Colonic mucosa (tissue), 4 donors: Measurements from ENCODE around the gene CHN2. TPM values are rescaled to one million over a fixed set of nuclear protein-coding genes. Genes with fewer than 3 reads are reported as not detected.

Source experiments
- DNase-seq: peaks from one replicate; pipeline ENCODE4 v3.0.0-alpha.2; 2020
- H3K27ac ChIP-seq: fragments of 200-600 bp; one replicate; pipeline ENCODE4 v1.8.0; 2021
- H3K27me3 ChIP-seq: fragments of 200-600 bp; one replicate; pipeline ENCODE4 v1.8.0; 2021
- H3K36me3 ChIP-seq: fragments of 200-600 bp; one replicate; pipeline ENCODE4 v1.8.0; 2021
- H3K4me1 ChIP-seq: fragments of 200-600 bp; one replicate; pipeline ENCODE4 v1.8.0; 2021; ENCODE audit warnings: mild to moderate bottlenecking
- H3K4me3 ChIP-seq: fragments of 200-600 bp; one replicate; pipeline ENCODE4 v1.8.0; 2021
- H3K9ac ChIP-seq, 2 donors: one replicate each; pipeline ENCODE4 v1.7.0; 2013; ENCODE audit warnings: control low read depth in 2 of 2, low read depth in 2 of 2, low read length in 2 of 2
- H3K9me3 ChIP-seq: fragments of 200-600 bp; one replicate; pipeline ENCODE4 v1.8.0; 2021
- intact Hi-C: fragments of 100-400 bp; cut with DNase I; formaldehyde crosslinking; loops from one replicate; pipeline ENCODE4 v1.14.1; 2022
- total RNA-seq, 2 donors: library from RNA; stranded (reverse); fragmentation: NEBNext Ultra II Directional in 1 of 2; extraction: Animal tissue kit (Norgen Biotek cat#: 25700) in 1 of 2; gene quantifications; one replicate each; pipeline ENCODE4 v1.2.1, GENCODE V29; 2021
- TF ChIP-seq, protein P1 (sequence below): fragments of 200-600 bp; IDR thresholded peaks from one replicate; pipeline ENCODE4 v1.8.0; 2022; ENCODE audit warnings: antibody characterized with exemption, mild to moderate bottlenecking
- donor health status: healthy.
- donor health status: DM: no; HTN: no; CAD: no.
- donor health status: DM: no; HTN: no; CAD: no.

The CHN2 gene
- total RNA-seq, 2 donors from 2014 or later = 12.8 to 19.8 TPM

DNA sequence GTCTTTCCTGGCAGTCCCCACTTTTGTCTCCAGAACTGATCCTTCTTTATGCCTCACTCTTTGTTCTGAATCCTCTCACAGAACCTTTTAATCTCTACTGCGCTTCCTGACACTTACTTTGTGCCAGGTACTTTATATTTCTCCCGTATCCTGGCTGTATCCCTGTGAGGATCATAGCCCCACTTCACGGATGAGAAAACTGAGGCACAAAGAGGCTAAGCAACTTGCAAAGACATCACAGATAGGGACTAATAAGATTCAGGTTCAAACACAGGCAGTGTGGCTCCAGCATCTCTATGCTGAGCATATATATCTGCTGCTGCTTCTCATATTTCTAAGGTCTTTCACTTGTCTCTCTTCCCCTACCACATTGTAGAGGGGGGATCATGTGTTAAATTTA lies 116.7 kb downstream of the CHN2 start:
- DNase-seq = no peak

DNA sequence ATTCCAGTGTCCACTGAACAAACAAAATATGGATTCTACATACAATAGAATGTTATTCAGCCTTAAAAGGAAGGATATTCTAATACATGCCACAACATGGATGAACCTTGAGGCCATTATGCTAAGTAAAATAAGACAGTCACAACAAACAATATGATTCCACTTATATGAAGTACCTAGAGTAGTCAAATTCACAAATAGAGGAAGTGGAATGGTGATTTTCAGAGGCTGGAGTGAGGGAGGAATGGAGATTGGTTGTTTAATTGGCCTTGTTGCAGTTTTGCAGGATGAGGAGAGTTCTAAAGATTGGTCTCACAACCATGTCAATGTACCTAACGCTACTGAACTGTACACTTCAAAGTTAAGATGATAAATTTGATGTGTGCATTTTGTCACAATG lies 119.6 kb downstream of the CHN2 start:
- Histone ChIP-seq H3K27me3 (no peaks in the 10 kb centered on the region), H3K27ac (no peak overlapping the region), H3K36me3 (no peaks in the 10 kb centered on the region), H3K9me3 (no peaks in the 10 kb centered on the region), H3K4me1 (no peaks in the 10 kb centered on the region), H3K9ac (no peak overlapping the region), H3K4me3 (no peak overlapping the region)
- intact Hi-C loops = no loop called here
- TF ChIP-seq, protein P1, sequence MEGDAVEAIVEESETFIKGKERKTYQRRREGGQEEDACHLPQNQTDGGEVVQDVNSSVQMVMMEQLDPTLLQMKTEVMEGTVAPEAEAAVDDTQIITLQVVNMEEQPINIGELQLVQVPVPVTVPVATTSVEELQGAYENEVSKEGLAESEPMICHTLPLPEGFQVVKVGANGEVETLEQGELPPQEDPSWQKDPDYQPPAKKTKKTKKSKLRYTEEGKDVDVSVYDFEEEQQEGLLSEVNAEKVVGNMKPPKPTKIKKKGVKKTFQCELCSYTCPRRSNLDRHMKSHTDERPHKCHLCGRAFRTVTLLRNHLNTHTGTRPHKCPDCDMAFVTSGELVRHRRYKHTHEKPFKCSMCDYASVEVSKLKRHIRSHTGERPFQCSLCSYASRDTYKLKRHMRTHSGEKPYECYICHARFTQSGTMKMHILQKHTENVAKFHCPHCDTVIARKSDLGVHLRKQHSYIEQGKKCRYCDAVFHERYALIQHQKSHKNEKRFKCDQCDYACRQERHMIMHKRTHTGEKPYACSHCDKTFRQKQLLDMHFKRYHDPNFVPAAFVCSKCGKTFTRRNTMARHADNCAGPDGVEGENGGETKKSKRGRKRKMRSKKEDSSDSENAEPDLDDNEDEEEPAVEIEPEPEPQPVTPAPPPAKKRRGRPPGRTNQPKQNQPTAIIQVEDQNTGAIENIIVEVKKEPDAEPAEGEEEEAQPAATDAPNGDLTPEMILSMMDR = no peak
- DNase-seq = no peak

More for the DNA sequence above, 116.7 kb downstream of the CHN2 start:
- Histone ChIP-seq H3K36me3 (no peaks in the 10 kb centered on the region), H3K4me3 (no peak overlapping the region), H3K27me3 (no peaks in the 10 kb centered on the region), H3K27ac (no peak overlapping the region), H3K9me3 (no peaks in the 10 kb centered on the region), H3K9ac (no peak overlapping the region), H3K4me1 (no peaks in the 10 kb centered on the region)
- TF ChIP-seq, protein P1 = no peak
- intact Hi-C loops = no loop called here

DNA sequence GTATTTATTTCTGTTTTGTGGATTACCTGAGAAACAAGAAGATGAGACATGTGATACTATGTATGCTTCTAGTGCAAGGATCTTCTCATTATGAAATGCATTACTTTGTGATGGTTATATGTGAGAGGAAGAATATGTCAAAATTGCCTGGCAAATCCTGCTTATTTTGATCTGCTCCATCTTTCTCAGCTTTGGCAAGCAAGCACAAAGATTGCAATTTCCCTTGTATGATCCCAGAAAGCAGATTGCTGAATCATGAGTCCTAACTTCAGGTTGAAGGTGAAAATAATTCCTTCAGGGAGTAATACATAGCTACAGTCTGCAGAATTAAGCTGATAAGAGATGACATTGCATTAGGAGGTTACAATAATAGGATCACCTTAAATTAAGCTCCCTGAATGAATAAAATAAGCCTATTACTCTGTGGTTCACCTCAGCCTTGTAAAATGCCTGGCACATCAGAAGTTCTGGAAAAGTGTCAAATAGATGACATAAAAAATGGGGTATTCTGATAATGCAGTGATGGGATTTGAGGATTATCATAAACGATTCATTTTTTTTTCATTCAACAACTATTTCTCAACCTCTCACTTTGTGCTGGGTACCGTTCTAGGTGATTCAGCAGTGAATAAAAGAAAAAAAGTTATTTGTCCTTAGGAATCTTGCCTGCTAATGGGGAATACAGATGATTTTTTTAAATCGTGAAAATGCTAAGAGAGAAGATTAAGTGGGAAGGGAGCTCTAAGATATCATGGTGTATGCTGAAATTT lies 120.7 kb downstream of the CHN2 start:
- Histone ChIP-seq H3K27ac (no peak overlapping the region), H3K4me3 (no peak overlapping the region), H3K27me3 (no peaks in the 10 kb centered on the region), H3K4me1 (no peaks in the 10 kb centered on the region), H3K36me3 (no peaks in the 10 kb centered on the region), H3K9ac (no peak overlapping the region), H3K9me3 (no peaks in the 10 kb centered on the region)
- intact Hi-C loops = no loop called here
- DNase-seq = no peak
- TF ChIP-seq, protein P1 = no peak

DNA sequence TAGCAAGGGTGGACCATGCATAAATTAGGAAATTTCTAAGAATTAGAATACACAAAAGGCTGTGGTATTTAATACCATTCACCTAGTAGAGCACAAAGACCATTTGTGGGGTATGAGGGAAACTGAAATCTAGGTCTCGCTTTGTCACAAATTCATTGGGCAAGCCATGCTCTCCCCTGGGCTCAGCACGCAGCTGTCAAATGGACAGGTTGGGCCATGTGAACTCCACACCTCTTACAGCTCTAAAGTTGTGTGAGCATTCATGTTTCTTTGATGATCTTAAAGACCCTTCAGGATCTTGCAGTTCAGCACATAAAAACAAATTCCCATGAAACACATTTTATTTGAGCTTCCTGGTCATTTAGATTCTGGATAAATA lies 121.3 kb downstream of the CHN2 start:
- TF ChIP-seq, protein P1 = no peak
- H3K4me1 ChIP-seq = no peaks in the 10 kb centered on the region
- no peak overlapping the region for H3K27ac ChIP-seq
- DNase-seq = no peak
- intact Hi-C loops = no loop called here
- no peak overlapping the region for H3K4me3 ChIP-seq
- no peaks in the 10 kb centered on the region for H3K36me3 ChIP-seq
- H3K9me3 ChIP-seq = no peaks in the 10 kb centered on the region
- H3K27me3 ChIP-seq = no peaks in the 10 kb centered on the region
- no peak overlapping the region for H3K9ac ChIP-seq

DNA sequence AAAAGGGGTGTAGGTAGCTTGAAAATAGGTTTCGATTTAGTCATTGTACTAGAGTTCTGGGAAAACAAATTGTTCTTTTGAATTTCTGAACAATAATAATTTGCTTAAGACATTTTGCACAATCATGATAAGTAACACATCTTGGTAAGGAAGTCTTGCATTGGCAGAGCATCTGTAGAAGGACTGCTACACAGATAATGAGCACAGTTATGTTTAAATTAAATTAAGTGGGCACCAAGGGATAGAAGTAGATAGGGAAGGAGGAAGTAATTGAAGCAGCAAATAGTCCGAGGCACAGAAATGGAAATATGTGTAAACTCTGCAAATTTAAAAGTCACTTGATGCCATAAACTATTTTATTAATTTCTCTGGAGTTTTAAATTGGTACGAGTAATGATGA lies 122.4 kb downstream of the CHN2 start:
- Histone ChIP-seq H3K36me3 (no peaks in the 10 kb centered on the region), H3K4me3 (no peak overlapping the region), H3K9ac (no peak overlapping the region), H3K27me3 (no peaks in the 10 kb centered on the region), H3K27ac (no peak overlapping the region), H3K4me1 (no peaks in the 10 kb centered on the region), H3K9me3 (no peaks in the 10 kb centered on the region)
- TF ChIP-seq, protein P1 = no peak
- intact Hi-C loops = no loop called here
- no peak for DNase-seq
